Nephron (organoid): ENCODE measurements around the gene AK8.

Experiments
- H3K27ac Mint-ChIP-seq, 3 experiments: 2 replicates each; pipeline ENCODE4 v1.8.0; 2020; ENCODE audit warnings: mixed read lengths in 3 of 3, mild to moderate bottlenecking in 2 of 3, moderate library complexity in 1 of 3
- H3K27me3 Mint-ChIP-seq: 2 replicates; pipeline ENCODE4 v1.8.0; 2021; ENCODE audit warnings: low read depth, mild to moderate bottlenecking, moderate library complexity, mixed read lengths
- H3K36me3 Mint-ChIP-seq: 2 replicates; pipeline ENCODE4 v1.8.0; 2020; ENCODE audit warnings: low read depth, mixed read lengths
- H3K4me1 Mint-ChIP-seq: 2 replicates; pipeline ENCODE4 v1.8.0; 2020; ENCODE audit warnings: mixed read lengths
- H3K4me3 Mint-ChIP-seq, 3 experiments: 2 replicates each; pipeline ENCODE4 v1.8.0; 2020; ENCODE audit warnings: mild to moderate bottlenecking in 3 of 3, mixed read lengths in 3 of 3, moderate library complexity in 2 of 3
- H3K9me3 Mint-ChIP-seq: 2 replicates; pipeline ENCODE4 v1.8.0; 2020; ENCODE audit warnings: mixed read lengths
- TF ChIP-seq, protein P1 (sequence below), 3 experiments: fragments of 200-600 bp; sonication (generic); IDR thresholded peaks; one replicate each; pipeline ENCODE4 v1.5.0; 2021; ENCODE audit warnings: antibody characterized with exemption in 3 of 3; ENCODE audit not compliant: unreplicated experiment in 3 of 3

AK8 gene

DNA sequence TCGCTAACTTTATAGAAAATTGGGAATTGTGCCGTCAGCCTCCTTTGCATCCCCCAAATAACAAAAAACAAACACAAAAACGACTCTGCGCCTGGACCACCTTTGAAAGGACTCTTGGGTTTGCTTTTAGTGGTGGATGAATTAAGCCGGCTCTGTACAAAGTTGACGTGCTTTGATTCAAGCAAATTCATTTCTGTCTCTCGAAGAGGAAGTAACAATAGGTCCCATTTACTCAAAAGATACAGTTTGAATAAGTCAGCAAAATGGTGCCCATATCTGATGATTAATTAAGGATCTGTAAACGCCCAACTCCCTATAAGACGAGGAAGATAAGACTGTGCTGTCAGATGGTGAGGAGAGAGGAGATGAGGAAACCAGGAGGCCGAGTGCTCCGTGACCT is 67.8 kb downstream of the AK8 start:
- Mint-ChIP-seq H3K27ac (no peak overlapping the region), H3K27me3 (peaks cover 31% of the 10 kb centered on the region), H3K36me3 (no peaks in the 10 kb centered on the region), H3K4me1 (peaks cover 24% of the 10 kb centered on the region), H3K9me3 (peaks cover 2% of the 10 kb centered on the region), H3K4me3 (no peak overlapping the region)
- TF ChIP-seq, protein P1, sequence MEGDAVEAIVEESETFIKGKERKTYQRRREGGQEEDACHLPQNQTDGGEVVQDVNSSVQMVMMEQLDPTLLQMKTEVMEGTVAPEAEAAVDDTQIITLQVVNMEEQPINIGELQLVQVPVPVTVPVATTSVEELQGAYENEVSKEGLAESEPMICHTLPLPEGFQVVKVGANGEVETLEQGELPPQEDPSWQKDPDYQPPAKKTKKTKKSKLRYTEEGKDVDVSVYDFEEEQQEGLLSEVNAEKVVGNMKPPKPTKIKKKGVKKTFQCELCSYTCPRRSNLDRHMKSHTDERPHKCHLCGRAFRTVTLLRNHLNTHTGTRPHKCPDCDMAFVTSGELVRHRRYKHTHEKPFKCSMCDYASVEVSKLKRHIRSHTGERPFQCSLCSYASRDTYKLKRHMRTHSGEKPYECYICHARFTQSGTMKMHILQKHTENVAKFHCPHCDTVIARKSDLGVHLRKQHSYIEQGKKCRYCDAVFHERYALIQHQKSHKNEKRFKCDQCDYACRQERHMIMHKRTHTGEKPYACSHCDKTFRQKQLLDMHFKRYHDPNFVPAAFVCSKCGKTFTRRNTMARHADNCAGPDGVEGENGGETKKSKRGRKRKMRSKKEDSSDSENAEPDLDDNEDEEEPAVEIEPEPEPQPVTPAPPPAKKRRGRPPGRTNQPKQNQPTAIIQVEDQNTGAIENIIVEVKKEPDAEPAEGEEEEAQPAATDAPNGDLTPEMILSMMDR (IDR thresholded peaks at IDR 0.05; ENCODE audit: unreplicated experiment in 3 of 3), result no peak

DNA sequence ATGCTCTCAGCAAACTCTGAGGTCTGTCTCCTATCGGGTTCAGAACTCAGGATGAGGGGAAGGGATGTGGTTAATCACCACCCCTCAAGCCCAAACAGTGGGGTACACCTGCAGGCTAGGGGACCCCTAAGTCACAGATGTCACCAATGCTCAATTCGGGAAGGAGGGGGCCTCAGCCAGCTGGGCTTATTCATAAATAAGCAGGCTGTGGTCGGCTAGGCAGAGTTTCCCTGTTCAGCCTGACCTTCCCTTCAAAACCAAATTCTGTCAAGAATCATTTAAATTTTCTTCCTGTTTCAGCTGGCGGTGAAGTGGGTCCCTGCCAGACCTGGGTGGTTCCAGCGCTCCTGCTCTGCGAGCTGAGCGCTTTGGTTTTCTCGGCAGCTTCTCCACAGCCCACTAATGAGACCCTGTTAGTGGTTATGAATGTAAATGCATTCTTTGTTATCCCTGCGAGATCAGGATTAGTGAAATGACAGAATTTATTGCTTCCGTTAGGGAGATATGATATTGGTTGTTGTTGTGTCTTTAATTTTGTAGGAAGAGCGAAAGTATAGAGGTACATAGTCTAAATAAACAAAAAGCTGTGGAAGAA is 68.3 kb downstream of the AK8 start:
- H3K4me1 Mint-ChIP-seq, result peaks cover 30% of the 10 kb centered on the region
- H3K27ac Mint-ChIP-seq, result peak overlapping the region in 1 of 3 experiments; percentile 4
- H3K27me3 Mint-ChIP-seq, result peaks cover 33% of the 10 kb centered on the region
- peaks cover 2% of the 10 kb centered on the region for H3K9me3 Mint-ChIP-seq
- TF ChIP-seq, protein P1 (IDR thresholded peaks at IDR 0.05; ENCODE audit: unreplicated experiment in 3 of 3), result no peak
- no peaks in the 10 kb centered on the region for H3K36me3 Mint-ChIP-seq
- H3K4me3 Mint-ChIP-seq, result no peak overlapping the region

DNA sequence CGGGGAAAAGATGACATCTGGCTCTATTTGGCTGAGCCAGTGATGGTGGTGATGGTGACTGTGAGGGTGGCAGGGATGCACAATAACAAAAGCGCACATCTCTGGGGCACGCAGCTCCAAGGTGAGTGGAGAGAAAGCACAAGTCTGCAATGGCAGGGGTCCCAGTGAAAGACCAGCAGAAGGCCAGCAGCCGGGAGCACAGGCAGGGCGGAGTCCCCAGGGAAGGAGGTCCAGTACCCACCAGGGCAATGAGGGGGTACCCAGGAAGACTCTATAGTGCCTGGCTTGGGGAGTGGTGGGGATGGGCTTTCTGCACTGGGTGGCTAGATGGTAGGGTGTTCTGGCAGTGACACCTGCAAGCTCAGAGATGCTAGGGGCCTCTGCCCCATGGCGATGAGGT is 69.4 kb downstream of the AK8 start:
- H3K4me3 Mint-ChIP-seq, result no peak overlapping the region
- H3K27me3 Mint-ChIP-seq, result peaks cover 38% of the 10 kb centered on the region
- TF ChIP-seq, protein P1 (IDR thresholded peaks at IDR 0.05; ENCODE audit: unreplicated experiment in 3 of 3), result no peak
- H3K36me3 Mint-ChIP-seq, result no peaks in the 10 kb centered on the region
- peaks cover 2% of the 10 kb centered on the region for H3K9me3 Mint-ChIP-seq
- H3K4me1 Mint-ChIP-seq, result peaks cover 33% of the 10 kb centered on the region
- peak overlapping the region in 1 of 3 experiments; percentile 70 for H3K27ac Mint-ChIP-seq

DNA sequence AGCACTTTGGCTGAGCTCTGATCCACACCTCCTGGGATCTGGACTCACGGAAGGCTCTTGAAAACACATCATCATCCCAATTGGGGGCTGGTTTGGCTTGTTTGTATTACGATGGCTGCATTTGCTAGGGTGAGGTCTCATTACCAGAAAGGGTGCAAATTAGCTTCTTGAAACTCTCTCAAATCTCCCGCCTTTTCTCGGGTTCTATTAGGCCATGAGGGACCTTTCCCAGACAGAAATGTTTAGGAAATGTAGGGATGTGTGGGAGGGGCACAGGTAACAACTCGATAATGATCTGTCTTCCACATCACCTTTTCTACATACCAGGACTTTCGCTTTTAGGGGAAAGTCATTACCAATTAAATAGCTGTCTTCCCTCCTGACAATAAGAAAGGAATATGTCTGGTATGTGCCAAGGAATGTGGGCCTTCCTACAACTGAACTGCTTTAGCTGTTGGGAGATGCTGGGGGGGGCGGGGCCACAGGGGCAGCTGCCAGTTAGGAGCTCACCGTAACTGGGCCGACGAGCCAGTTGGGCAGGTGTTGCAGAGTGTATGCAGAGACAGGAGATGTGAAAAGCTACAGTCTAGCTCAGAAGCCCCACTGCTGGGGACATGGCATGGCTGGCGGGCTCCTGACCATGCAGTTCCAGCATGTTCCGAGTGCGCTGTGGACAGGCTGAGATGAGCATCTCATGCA is 71.2 kb downstream of the AK8 start:
- Mint-ChIP-seq H3K27ac (peak overlapping the region; percentile 69 to 86 (median 80)), H3K27me3 (peaks cover 48% of the 10 kb centered on the region), H3K4me3 (no peak overlapping the region), H3K4me1 (peaks cover 33% of the 10 kb centered on the region), H3K36me3 (no peaks in the 10 kb centered on the region), H3K9me3 (peaks cover 2% of the 10 kb centered on the region)
- TF ChIP-seq, protein P1 (IDR thresholded peaks at IDR 0.05; ENCODE audit: unreplicated experiment in 3 of 3), result no peak

DNA sequence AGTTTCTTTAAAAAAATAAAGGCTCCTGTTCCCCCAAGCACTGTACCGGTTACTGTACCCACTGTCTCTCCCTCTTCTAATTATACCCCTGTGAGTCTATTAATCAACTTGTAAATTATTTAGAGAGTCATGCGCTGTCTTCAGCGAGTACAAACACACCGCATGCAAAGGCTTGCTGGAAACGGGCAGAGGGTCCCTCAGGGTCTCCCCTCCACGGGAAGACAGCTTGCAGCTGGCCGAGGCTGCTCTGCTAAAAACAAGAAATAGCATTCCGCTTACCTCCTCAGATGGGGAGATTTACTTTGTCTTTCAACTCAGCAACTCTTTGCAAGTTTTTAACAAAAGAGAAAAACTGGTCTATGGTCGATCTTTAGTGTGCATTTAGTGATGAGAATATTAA is 71.8 kb downstream of the AK8 start:
- Mint-ChIP-seq H3K4me3 (peak overlapping the region; percentile 28 to 53 (median 46)), H3K27ac (peak overlapping the region; percentile 69 to 86 (median 80)), H3K9me3 (peaks cover 2% of the 10 kb centered on the region), H3K27me3 (peaks cover 52% of the 10 kb centered on the region), H3K36me3 (no peaks in the 10 kb centered on the region), H3K4me1 (peaks cover 33% of the 10 kb centered on the region)
- TF ChIP-seq, protein P1 (IDR thresholded peaks at IDR 0.05; ENCODE audit: unreplicated experiment in 3 of 3), result no peak
